Mucosa of gallbladder (tissue), 1 donor: ENCODE measurements around the gene PBX4. TPM values are rescaled to one million over a fixed set of nuclear protein-coding genes. Genes with fewer than 3 reads are reported as not detected.

Source experiments
- DNase-seq: peaks from one replicate; pipeline ENCODE4 v3.0.0-alpha.2; 2020; ENCODE audit warnings: low spot score
- total RNA-seq: library from RNA; stranded (reverse); gene quantifications from one replicate; pipeline ENCODE4 v1.2.1, GENCODE V29; 2021
- donor health status: DM: no; HTN: no; CAD: no.

Gene PBX4
- total RNA-seq, 1 donor from 2014 or later = 9.9 TPM

DNA sequence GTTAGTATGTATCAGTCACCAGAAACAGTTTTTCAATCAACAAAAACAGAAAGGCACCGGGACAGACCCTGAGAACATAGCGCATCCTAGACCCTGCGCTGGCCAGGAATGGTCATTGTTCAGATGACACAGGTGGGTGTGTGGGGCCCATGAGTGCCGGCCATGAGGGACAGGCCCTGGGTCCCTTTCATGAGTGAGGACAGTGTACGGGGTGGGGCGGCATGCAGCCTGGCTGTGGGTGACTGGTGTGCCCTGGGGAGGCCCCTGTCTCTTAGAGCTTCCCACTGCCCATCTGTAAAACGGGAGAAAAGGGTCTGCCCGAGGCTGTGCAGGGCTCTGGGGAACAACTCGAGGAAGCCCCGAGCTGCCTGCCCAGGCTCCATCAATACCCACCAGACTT lies 25.8 kb downstream of the PBX4 start:
- DNase-seq = no peak

DNA sequence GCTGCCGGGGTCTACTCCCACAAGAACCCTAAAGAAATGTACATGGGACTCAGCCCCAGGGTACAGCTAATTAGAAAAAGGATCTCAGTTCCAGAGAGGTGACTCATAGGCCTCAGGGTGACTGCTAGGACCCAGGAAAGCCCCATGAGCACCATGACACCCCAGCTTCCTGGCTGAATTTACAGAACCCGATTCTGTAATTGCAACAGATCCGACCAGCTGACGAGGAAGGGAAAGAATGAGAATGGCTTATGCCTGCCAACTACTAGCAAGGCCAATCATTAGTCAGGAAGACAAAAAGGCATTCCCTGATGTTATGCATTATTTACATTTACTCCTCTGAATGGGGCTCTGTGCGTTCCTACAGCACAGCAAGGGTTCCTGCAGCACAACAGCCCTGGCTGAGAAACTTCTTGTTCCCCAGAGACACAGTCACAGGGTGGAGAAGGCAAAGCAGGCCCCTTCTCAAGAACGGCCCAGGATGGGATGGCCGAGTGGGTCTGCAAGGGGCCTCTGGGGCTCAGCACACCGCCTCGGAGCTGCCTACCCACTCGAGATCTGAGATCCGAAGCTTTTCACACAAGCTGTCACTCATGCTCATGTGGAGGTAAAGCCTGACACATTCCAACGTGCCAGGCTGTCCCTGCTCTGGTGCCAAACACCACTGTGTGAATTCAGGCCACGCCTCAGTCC lies 27.2 kb downstream of the PBX4 start:
- DNase-seq = peak; percentile 65

DNA sequence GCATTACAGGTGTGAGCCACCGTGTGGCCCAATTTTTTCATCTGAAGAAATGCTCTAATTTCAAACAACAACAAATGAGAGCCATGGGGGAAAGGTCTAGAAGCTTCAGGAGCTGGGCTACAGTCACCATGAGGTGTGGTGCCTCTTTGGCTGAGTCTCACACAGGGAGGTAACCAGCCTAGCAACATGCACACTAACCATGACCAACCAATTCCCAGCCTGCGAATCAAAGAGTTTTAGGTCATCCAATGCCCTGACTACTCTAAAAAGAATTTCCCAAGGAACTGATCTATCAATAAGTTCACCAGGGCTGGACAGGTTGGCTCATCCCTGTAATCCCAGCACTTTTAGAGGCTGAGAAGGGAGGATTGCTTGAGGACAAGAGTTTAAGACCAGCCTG lies 29.9 kb downstream of the PBX4 start:
- no peak for DNase-seq

DNA sequence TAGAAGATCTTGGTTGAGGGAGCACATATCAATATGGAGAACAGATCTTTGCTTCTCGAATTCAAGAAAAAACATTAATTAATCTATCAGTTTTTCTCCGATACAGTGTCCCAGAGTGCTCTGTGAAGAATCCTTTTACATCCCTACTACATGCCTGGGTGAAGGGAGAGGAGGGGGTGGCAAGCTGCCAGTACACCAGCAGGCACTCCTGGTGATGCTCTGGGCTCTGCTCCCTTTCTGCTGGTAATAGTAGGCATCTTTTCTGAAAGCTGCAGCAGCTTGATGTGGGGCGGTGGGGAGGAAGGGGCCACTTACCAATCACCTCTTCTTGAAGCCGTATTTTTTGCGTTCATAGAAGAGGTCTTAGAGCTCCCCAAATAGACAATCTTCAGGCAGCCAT lies 30.7 kb downstream of the PBX4 start:
- no peak for DNase-seq

GRCh38 chr19:19584356-19584755 lies 34.1 kb downstream of the PBX4 start:
- no peak for DNase-seq

- DNase-seq = no peak
These were observed 36.0 kb downstream of the PBX4 start for GRCh38 chr19:19582471-19582870.

DNA sequence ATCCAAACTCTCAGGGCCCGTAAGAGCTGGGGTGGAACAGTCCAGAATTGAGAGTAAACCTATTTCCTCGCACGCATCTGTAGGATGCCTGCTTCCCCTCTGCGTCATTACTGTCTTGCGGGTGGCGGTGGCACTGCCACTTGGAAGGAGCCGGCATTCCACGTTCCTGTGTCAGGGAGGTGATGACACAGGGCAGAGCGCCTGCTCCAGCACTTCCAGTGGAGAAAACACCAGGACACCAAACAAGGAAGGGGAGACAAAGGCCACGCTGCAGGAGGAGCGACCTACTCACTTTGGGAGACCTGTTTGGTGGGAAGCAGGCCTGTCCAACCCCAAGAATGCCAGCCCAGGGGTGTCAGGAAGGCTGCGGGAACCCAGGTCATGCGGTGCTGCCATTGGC lies 37.1 kb downstream of the PBX4 start:
- DNase-seq = no peak

DNA sequence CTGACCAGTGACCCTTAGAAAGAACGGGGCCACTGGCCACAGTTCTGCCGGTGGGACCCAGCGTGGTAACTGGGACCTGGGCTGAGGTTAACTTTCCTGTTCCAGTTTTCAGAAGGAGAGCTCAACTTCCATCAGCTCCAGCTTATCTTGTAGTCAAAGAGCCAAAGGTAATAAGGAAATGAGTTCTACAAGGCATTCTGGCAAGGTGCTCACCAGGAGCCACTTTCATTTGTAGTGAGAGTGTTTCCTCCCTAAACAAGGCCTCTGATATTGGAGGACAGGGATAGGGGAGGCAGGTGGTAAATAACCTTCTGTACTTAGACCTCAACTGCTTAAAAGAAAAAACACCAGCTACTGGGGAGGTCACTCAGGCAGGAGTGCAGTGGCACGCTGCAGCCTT lies 38.1 kb downstream of the PBX4 start:
- no peak for DNase-seq

GRCh38 chr19:19579533-19580361 lies 38.7 kb downstream of the PBX4 start:
- DNase-seq = no peak

DNA sequence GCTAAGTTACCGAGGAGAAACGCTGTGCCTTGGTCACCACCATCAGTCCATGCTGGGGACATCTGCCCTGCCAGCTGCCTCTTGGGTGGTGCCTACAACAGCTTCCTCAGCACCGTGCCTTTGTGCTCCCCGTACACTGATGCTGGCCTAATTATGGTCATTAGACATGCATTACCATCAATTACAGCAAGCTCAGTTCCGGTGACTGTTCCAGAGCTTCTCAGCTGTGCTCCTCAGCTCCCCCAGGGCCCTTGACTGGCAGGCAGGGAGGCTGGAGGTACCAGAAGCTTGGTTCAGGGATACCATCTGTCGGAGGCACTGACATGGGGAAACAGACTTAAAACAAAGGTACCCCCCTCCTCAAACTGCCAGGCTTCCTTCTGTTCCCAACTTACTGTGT lies 40.2 kb downstream of the PBX4 start:
- no peak for DNase-seq

DNA sequence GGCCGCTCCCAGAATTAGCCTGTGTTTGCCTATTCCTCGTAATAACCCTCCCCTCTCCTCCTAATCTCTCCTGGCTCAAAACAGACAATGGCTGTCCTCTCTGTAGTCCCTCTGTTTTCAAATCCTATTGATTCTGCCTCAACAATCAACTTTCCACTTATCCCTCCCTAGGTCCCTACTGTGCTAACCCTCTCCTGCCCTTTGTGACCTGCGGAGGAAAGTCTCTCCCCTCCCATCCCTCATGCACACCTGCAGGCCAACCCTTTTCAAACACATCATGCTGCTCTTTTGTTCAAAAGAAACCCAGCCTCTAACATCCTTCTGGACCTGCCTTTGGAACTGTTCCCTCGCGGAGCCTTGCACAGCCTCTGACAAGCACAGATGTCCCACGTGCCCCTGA lies 43.1 kb downstream of the PBX4 start:
- no peak for DNase-seq

GRCh38 chr19:19571071-19571786 lies 47.3 kb downstream of the PBX4 start:
- no peak for DNase-seq

DNA sequence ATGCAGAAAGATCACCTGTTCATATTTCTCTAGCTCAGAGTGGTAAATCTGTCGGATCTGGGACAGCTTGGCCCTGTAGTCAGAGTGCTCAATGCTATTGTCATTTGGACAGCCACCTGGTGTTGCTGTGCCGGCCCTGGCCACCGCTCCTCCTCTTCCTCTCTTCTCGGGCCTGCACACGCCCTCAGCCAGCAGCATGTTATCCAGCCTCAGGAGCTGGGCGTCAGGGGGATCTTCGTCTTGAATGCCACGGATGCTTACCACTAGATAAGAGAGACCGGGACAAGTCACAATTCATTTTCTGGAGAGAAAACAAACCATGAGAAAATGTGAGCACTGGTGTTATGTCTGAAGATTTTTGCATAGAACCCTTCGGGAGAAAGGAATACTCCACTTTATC lies 47.9 kb downstream of the PBX4 start:
- DNase-seq = no peak

DNA sequence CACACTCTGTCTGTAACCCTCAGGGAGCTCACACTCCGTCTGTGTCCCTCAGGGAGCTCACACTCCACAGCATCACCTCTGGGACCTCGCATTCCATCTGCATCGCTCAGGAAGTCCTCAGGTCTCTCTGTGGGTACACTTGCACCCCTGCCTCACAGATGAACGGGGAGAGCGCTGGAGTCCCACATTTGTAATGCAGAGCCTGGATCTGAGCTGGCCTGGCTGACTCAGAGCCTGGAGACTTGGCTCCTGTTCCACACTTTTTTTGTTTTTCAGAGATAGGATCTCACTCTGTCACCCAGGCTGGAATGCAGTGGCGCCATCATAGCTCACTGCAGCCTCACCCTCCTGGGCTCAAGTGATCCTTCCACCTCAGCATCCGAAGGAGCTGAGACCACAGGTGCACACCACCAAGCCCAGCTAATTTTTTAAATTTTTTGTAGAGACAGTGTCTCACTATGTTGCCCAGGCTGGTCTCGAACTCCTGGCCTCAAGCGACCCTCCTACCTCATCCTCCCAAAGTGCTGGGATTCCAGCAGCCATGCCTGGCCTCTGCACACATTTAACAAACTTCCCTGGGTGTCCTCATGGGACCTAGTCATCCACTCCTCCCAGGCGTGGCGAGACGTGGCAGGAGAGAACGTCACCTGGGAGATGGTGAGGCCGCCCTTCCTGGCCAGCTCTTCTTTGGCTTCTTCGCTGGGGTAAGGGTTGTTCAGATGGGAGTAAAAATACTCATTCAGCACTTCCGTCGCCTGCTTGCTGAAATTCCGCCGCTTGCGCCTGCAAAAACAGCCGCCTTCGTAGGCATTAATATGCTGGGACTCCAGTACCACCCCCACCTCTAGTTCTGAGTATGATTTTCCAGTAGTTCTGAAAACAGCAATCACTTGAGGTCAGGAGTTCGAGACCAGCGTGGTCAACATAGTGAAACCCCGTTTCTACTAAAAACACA lies 49.4 kb downstream of the PBX4 start:
- no peak for DNase-seq

DNA sequence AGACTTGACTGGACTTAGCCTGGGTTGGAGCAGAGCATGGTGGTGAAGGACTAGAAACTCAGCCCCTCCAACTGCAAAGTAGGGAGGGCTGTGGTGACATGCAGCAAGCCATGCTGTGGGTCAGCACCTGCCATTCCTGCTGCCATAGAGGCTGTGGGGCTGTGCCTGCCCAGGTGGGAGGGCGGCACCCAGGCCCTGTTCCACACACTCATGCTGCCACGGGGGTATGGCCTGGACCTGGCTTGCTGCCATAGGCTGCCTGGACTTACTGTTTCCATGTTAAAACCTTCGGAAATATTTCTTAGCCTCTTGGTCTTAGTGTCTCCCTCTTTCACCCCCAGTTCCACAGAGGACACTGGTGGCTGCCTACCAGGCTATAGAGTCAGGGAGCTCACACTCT lies 51.1 kb downstream of the PBX4 start:
- DNase-seq = no peak

DNA sequence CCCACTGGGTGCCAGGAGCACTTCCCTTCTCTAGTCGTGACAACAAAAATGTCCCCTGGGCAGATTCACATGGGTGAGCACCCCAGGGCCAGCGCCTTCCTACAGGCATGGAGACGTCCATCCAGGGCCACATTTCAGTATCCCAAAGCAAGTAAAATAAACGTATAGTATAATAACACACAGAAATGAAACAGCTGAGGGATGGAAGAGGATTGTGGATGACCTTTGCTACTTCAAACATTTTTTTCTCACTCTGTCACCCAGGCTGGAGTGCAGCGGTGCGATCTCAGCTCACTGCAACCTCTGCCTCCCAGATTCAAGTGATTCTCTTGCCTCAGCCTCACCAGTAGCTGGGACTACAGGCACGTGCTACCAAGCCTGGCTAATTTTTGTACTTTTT lies 52.2 kb downstream of the PBX4 start:
- no peak for DNase-seq

GRCh38 chr19:19563348-19563848 lies 55.1 kb downstream of the PBX4 start:
- DNase-seq = no peak

- no peak for DNase-seq
These were observed 55.7 kb downstream of the PBX4 start for GRCh38 chr19:19562665-19563347.

DNA sequence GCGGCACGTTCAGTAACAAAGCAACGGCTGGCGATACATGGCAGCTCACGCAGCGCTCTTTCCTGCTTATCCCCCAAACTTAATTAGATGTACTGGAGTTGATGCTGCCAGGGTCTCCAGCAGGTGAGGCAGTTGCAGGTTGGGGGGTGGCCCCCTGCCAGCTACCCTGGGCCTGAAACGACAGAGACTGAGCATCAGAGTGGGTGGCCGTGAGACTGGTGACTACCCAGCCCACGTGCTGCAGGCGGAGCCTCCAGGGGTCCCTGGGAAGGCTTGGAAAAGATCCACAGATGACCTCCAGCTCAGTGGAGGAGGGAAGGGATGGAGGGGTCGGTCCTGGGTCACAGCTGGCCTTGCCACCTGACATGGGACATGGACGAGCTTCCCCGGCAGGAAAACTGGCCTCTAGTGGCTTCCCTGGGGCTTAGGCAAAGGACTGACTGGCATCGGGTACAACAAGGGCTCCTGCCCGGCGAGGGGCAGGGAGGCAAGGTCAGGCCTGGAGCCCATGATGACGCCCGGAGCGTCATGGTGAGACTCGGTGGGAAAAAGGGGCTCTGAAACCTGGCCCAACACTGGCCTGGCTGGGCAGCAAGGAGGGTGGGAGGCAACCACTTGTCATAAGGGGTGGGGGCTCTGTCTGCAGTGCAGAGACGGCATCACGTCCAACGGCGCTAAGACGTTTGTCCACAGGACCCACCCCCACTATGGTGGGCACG lies 56.4 kb downstream of the PBX4 start:
- DNase-seq = no peak

- no peak for DNase-seq
These were observed 58.6 kb downstream of the PBX4 start for GRCh38 chr19:19559931-19560330.
